ENCODE data around the gene MCM10.
A peak's percentile ranks its signal among the peaks of the same experiment; 100 is the strongest.

Gene MCM10

DNA sequence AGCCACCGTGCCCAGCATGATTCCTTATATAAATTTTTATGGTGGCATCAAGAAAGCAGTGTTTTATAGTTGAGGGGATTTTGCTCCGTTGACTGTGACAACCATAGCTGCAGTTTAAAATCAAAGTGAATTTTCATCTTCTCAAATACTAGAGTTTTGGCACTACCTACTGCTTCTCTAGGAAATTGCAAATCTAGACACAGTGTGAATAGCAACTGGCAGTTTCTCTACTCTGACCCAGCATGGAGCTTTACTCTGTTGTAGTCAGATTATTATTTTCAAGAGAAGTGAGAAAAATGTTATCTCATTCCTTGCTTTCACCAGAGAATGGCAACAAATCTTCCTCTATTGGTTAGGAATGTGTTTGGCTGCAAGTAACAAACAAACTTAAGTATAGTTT lies 22.9 kb downstream of the MCM10 start:
- DNase-seq (ENCODE audit: low read depth) = no peak
- H3K4me3 ChIP-seq (ENCODE audit: low read length) = no peak overlapping the region
- no peak for TF ChIP-seq CTCF (conservative IDR thresholded peaks at IDR 0.05; ENCODE audit: low read depth, low read length)

GRCh38 chr10:13184730-13185514 lies 23.6 kb downstream of the MCM10 start:
- DNase-seq (ENCODE audit: low read depth) = peak; percentile 11
- H3K4me3 ChIP-seq (ENCODE audit: low read length) = no peak overlapping the region
- no peak for TF ChIP-seq CTCF (conservative IDR thresholded peaks at IDR 0.05; ENCODE audit: low read depth, low read length)

- TF ChIP-seq CTCF (conservative IDR thresholded peaks at IDR 0.05; ENCODE audit: low read depth, low read length) = no peak
- no peak for DNase-seq (ENCODE audit: low read depth)
- H3K4me3 ChIP-seq (ENCODE audit: low read length) = no peak overlapping the region
Measured at GRCh38 chr10:13187135-13187534, 25.8 kb downstream of the MCM10 start.

DNA sequence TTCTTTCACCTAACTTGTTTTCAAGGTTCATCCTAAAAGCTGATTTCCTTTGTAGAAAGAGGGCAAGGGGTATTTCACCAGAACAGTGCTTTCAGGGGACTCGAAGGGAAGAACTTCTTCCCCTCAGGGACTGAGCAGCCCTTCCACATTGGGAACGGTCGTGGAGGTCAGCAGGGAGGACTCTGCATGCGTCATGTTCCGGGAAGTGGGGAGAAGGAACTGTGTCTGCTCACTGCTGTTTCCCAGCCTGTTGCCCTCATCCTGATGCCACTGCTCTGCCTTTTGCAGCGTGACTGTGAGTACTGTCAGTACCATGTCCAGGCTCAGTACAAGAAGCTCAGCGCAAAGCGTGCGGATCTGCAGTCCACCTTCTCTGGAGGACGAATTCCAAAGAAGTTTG lies 27.2 kb downstream of the MCM10 start:
- no peak for TF ChIP-seq CTCF (conservative IDR thresholded peaks at IDR 0.05; ENCODE audit: low read depth, low read length)
- DNase-seq (ENCODE audit: low read depth) = no peak
- no peak overlapping the region for H3K4me3 ChIP-seq (ENCODE audit: low read length)

- no peak for TF ChIP-seq CTCF (conservative IDR thresholded peaks at IDR 0.05; ENCODE audit: low read depth, low read length)
- no peak overlapping the region for H3K4me3 ChIP-seq (ENCODE audit: low read length)
- DNase-seq (ENCODE audit: low read depth) = no peak
Measured at GRCh38 chr10:13189961-13190360, 28.6 kb downstream of the MCM10 start.

DNA sequence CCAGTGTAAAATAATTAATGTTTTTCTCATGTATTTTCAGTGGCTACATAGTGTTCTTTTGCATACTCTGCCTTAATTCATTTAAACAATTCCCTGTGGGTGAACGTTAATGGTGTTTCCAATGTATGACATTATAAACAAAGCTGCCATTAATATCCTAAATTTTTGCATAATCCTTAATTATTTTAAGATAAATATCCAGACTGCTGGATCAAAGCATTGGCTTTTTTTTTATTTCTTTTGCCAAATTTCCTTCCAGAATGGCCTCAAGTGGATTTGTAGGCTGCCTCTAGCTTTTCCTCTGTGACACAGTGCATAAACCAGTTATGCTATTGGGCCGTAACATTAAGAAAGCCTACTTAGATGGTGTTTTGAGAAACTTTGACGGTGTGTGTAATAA lies 29.5 kb downstream of the MCM10 start:
- DNase-seq (ENCODE audit: low read depth) = no peak
- no peak for TF ChIP-seq CTCF (conservative IDR thresholded peaks at IDR 0.05; ENCODE audit: low read depth, low read length)
- H3K4me3 ChIP-seq (ENCODE audit: low read length) = no peak overlapping the region

DNA sequence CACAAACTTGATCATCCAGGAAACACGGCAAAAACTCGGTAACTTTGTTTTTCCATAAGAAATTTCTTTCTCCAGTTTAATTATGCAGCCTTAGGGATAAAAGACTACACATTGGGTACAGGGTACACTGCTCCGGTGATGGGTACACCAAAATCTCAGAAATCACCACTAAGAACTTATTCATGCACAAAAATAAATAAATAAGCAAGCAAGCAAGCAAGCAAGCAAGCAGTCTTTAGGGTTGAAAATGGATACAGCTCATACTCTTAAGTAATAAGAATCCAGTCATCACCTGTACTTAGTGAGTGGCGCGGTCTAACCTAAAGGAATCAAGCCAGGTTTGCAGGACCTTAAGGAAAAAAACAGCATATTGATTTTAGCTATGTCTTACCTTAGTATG lies 30.0 kb downstream of the MCM10 start:
- no peak for DNase-seq (ENCODE audit: low read depth)
- no peak for TF ChIP-seq CTCF (conservative IDR thresholded peaks at IDR 0.05; ENCODE audit: low read depth, low read length)
- no peak overlapping the region for H3K4me3 ChIP-seq (ENCODE audit: low read length)
